ENCODE data around the gene KCNH2.

Gene KCNH2

GRCh38 chr7:150946421-150947240 is 31.5 kb downstream of the KCNH2 start:
- Histone ChIP-seq H3K4me1 (peaks cover 68% of the 10 kb centered on the region), H3K9ac (no peak overlapping the region)

GRCh38 chr7:150945853-150946420 is 32.2 kb downstream of the KCNH2 start:
- 0 out of 2 replicates have a peak, but pooled peaks cover 4% of the 10 kb centered on the region for H3K36me3 ChIP-seq
- peak overlapping the region; percentile 86 for H3K4me2 ChIP-seq
- H3K4me1 ChIP-seq: peaks cover 74% of the 10 kb centered on the region
- peak overlapping the region; percentile 78 for H3K27ac ChIP-seq
- peak overlapping the region; percentile 61 for H3K9ac ChIP-seq
- no peaks in the 10 kb centered on the region for H4K20me1 ChIP-seq
- no peaks in the 10 kb centered on the region for H3K27me3 ChIP-seq
- no peak overlapping the region for H3K4me3 ChIP-seq
- no peaks in the 10 kb centered on the region for H3K9me3 ChIP-seq
- no peak for TF ChIP-seq Cebpa-rat (IDR thresholded peaks at IDR 0.05)

More at GRCh38 chr7:150946421-150947240, 31.5 kb downstream of the KCNH2 start:
- no peak overlapping the region for H3K27ac ChIP-seq
- H3K4me2 ChIP-seq: peak overlapping the region; percentile 86
- H3K4me3 ChIP-seq: no peak overlapping the region
- H3K9me3 ChIP-seq: no peaks in the 10 kb centered on the region
- peaks cover 11% of the 10 kb centered on the region; the same call in 1 of the 2 replicates for H3K36me3 ChIP-seq
- no peak for TF ChIP-seq Cebpa-rat (IDR thresholded peaks at IDR 0.05)
- H4K20me1 ChIP-seq: no peaks in the 10 kb centered on the region
- H3K27me3 ChIP-seq: no peaks in the 10 kb centered on the region

GRCh38 chr7:150945171-150945852 is 32.8 kb downstream of the KCNH2 start:
- H3K9me3 ChIP-seq: no peaks in the 10 kb centered on the region
- H3K36me3 ChIP-seq: no peaks in the 10 kb centered on the region
- H4K20me1 ChIP-seq: no peaks in the 10 kb centered on the region
- TF ChIP-seq Cebpa-rat (IDR thresholded peaks at IDR 0.05): no peak
- H3K4me2 ChIP-seq: peak overlapping the region; percentile 86
- H3K27ac ChIP-seq: peak overlapping the region; percentile 78
- peak overlapping the region; percentile 61 for H3K9ac ChIP-seq
- no peaks in the 10 kb centered on the region for H3K27me3 ChIP-seq
- H3K4me1 ChIP-seq: peaks cover 73% of the 10 kb centered on the region
- 0 out of 2 replicates have a peak overlapping the region, but pooled peaks have one; percentile 26 for H3K4me3 ChIP-seq

GRCh38 chr7:150944066-150945042 is 33.8 kb downstream of the KCNH2 start:
- Histone ChIP-seq H3K4me3 (0 out of 2 replicates have a peak overlapping the region, but pooled peaks have one; percentile 26), H3K9me3 (no peaks in the 10 kb centered on the region), H3K36me3 (no peaks in the 10 kb centered on the region), H3K4me2 (peak overlapping the region; percentile 86), H3K4me1 (peaks cover 68% of the 10 kb centered on the region), H3K27me3 (no peaks in the 10 kb centered on the region), H3K27ac (peak overlapping the region; percentile 25; the same call in 1 of the 2 replicates), H4K20me1 (no peaks in the 10 kb centered on the region), H3K9ac (no peak overlapping the region)
- TF ChIP-seq Cebpa-rat (IDR thresholded peaks at IDR 0.05): no peak

GRCh38 chr7:150943453-150943814 is 34.7 kb downstream of the KCNH2 start:
- Histone ChIP-seq H3K4me2 (peak overlapping the region; percentile 86), H3K9ac (0 out of 2 replicates have a peak overlapping the region, but pooled peaks have one; percentile 9), H3K9me3 (no peaks in the 10 kb centered on the region), H3K36me3 (no peaks in the 10 kb centered on the region), H4K20me1 (no peaks in the 10 kb centered on the region), H3K27me3 (no peaks in the 10 kb centered on the region), H3K27ac (peak overlapping the region; percentile 65), H3K4me1 (peaks cover 75% of the 10 kb centered on the region), H3K4me3 (no peak overlapping the region)
- TF ChIP-seq Cebpa-rat (IDR thresholded peaks at IDR 0.05): no peak

GRCh38 chr7:150942591-150943452 is 35.3 kb downstream of the KCNH2 start:
- H3K27ac ChIP-seq: peak overlapping the region; percentile 65
- H3K4me3 ChIP-seq: no peak overlapping the region
- no peaks in the 10 kb centered on the region for H3K9me3 ChIP-seq
- H3K4me1 ChIP-seq: peaks cover 81% of the 10 kb centered on the region
- H3K4me2 ChIP-seq: peak overlapping the region; percentile 86
- no peaks in the 10 kb centered on the region for H3K27me3 ChIP-seq
- TF ChIP-seq Cebpa-rat (IDR thresholded peaks at IDR 0.05): no peak
- H3K36me3 ChIP-seq: no peaks in the 10 kb centered on the region
- no peaks in the 10 kb centered on the region for H4K20me1 ChIP-seq
- peak overlapping the region; percentile 9; the same call in 1 of the 2 replicates for H3K9ac ChIP-seq

GRCh38 chr7:150942001-150942590 is 36.0 kb downstream of the KCNH2 start:
- peak overlapping the region; percentile 86 for H3K4me2 ChIP-seq
- H3K9ac ChIP-seq: peak overlapping the region; percentile 8; the same call in 1 of the 2 replicates
- peaks cover 88% of the 10 kb centered on the region for H3K4me1 ChIP-seq
- no peaks in the 10 kb centered on the region for H3K27me3 ChIP-seq
- H3K27ac ChIP-seq: peak overlapping the region; percentile 65; the same call in 1 of the 2 replicates
- no peak for TF ChIP-seq Cebpa-rat (IDR thresholded peaks at IDR 0.05)
- no peaks in the 10 kb centered on the region for H3K36me3 ChIP-seq
- no peak overlapping the region for H3K4me3 ChIP-seq
- no peaks in the 10 kb centered on the region for H4K20me1 ChIP-seq
- no peaks in the 10 kb centered on the region for H3K9me3 ChIP-seq
